CD4-positive, alpha-beta T cell treated with Interferon alpha-2 for 1 hour (primary cell): Measurements from ENCODE around the gene PRKAR2B.
"Not testable (repeated sequence)": the region's sequence is repeated elsewhere in the genome, so short reads cannot be mapped to it uniquely, and the experiment has no call there.

Experiments used
- DNase-seq, 2 donors: peaks; one replicate each; pipeline ENCODE4 v3.0.0-alpha.2; 2020 to 2022

PRKAR2B gene

DNA sequence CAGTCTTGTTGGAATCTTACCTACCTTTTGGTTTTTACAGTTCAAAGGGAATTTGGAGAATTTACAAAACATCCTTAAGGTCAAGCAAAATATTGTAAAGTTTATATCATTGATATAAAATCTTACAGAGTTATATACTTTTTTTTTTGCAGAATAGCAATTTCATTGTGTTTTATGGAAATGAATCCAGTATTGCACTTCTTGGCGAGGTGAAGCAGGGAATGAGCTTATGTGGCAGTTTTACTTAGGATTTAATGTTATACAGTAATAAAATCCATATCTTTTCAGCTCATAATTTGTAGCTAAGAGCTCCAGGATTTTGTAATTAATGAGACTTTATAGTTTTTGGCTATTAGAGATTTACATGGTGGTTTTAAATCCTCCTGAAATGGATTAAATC, 5.0 kb downstream of the PRKAR2B start:
- no peak for DNase-seq

DNA sequence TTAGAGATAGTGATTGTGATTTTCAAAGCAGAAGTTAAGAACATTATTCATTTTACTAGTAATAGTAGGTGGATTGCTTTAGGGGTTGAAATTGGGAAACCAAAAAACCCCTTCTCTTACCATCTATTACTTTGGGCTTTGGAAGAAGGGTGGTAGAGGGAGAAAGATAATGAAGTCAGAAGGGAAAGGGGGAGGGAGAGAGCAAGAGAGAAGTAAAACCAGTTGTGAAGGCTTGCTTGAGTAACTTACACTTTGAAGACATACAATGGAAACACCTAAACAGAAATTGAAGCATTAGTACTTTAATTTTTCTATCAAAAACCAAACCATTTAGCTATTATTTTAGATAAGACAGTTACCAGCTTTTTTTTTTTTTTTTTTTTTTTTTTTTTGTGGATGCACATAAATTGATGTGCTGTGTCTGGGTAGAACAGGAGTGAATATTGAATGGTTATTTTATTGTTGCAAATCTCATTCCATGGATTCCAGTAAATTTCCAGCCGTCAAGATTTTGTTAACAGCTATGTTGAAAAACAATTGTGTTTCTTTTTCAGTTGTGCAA, 5.5 kb downstream of the PRKAR2B start:
- DNase-seq: no peak

DNA sequence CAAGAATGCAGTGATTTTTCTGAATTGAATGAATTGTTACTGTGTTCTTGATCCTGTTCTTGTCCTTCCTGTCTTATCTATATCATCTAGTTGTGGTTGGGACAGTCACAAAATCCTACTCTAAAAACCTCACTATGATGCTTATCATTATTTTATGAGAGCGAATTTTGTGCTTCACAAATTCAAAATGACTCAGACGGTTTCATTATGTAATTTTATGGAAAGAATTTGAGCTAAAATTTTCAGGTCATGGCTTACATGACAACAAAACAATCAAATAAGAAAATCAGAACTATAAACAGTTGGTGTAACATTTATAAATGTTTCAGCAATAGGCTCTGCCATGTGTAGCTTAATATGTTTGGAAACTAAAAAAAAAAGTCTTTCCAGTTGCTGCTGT, 6.9 kb downstream of the PRKAR2B start:
- DNase-seq: no peak

DNA sequence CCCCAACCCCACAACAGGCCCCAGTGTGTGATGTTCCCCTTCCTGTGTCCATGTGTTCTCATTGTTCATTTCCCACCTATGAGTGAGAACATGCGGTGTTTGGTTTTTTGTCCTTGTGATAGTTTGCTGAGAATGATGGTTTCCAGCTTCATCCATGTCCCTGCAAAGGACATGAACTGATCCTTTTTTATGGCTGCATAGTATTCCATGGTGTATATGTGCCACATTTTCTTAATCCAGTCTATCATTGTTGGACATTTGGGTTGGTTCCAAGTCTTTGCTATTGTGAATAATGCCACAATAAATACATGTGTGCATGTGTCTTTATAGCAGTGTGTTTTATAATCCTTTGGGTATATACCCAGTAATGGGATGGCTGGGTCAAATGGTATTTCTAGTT, 10.5 kb downstream of the PRKAR2B start:
- DNase-seq: not testable (repeated sequence)

DNA sequence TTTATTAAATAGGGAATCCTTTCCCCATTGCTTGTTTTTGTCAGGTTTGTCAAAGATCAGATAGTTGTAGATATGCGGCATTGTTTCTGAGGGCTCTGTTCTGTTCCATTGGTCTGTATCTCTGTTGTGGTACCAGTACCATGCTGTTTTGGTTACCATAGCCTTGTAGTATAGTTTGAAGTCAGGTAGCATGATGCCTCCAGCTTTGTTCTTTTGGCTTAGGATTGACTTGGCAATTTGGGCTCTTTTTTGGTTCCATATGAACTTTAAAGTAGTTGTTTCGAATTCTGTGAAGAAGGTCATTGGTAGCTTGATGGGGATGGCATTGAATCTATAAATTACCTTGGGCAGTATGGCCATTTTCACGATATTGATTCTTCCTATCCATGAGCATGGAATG, 11.6 kb downstream of the PRKAR2B start:
- not testable (repeated sequence) for DNase-seq

DNA sequence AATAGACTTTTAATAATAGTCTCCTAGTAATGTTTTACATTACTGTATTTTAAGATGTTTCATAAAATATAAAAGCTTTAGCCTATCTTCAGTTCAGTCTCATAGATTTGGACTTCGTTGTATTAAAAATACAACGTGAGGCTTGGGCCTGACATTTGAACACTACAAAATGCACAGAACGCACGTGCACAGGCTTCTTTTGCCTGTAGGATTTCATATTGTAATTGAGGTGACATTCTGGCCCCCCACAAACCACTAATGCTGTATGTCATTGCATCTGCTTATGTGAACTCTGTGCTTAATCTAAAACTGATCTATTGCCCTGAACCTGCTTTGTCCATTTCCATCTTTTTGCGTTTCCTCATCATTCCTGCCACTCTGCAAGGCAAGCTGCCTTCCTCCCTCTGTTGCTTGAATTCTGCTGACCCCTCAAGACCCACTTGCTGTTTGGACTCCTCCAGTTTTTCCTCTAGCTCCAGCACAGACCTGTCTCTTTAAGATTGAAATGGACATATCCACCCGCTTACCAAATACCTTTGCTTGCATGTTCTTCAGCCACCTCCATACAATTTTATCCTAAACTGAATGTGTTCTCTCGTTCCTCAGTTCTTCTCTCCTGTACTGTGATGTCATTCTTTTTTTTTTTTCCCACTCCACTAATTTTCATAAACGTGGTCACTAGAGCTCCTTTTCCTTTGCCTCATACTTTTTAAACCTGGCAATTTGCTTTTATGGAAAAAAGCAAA, 12.4 kb downstream of the PRKAR2B start:
- no peak for DNase-seq

DNA sequence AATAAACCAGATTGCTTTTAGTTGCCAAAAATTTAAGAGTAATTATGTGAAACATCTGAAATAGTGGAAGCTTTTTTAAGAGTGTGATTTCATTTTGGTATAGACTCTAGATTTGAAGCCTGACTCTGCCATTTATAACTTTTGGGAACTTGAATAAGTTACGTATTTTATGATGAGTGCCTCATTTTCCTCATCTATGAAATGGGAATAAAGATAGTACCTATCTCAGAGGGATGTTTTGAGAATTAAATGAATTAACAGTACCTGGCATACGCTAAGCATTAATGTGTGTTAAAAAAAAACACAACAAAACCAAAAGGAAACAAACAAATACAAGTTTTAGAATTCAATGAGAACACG, 12.9 kb downstream of the PRKAR2B start:
- DNase-seq: no peak

DNA sequence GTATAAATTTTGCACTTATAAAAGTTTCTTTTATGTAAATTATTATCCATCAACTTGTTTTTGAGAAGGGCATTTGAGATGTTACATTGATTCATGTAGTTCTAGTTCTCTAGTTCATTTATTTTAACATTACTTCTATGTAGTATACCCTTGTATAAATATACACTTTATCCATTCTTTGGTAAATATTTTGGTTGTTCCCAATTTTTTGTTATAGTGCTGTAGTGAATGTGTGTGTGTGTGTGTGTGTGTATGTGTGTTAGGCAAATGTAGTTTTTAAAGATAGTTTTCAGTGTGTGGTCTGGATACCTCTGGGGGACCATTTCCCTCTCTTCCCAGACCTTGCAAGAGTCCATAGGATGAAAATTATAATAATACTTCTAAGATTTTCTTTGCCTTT, 15.0 kb downstream of the PRKAR2B start:
- no peak for DNase-seq

DNA sequence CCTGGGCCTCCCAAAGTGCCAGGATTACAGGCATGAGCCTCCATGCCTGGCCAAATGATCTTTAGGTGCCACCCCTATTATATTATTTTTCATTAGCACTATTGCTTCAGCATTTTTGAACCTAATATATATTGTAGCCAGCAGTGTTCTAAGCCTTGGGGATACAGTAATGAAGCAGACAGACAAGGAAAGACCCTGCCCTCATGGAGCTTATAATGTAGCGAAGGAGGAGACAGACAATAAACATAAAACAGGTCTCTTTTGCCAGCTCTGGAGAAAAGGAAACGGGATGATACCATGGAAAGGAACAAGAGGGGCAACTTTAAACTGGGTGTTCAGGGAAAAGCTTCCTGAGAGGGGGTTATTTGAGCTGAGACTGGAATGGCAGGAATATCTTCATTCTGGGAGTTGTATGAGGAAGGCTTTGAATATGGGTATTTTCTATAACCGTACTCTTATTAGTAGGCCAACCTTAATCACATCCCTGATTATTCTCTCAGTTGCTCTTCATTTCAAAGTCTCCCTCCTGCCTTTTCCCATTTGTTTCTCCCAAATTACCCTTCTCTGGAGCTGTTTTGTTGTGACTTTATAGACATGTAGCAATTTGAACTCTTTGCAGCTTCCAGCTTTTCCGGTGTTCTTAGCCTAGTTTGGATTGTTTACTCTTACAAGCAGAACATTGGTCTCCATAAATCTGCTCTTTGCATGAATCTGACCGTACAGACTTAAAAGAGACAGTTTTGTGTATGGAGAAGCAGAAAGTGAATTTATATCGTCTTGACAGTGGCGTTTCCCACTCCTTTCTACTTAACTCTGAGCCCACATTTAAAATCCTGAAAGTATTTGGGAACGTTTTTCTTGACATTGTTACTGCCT, 19.0 kb downstream of the PRKAR2B start:
- DNase-seq: no peak

DNA sequence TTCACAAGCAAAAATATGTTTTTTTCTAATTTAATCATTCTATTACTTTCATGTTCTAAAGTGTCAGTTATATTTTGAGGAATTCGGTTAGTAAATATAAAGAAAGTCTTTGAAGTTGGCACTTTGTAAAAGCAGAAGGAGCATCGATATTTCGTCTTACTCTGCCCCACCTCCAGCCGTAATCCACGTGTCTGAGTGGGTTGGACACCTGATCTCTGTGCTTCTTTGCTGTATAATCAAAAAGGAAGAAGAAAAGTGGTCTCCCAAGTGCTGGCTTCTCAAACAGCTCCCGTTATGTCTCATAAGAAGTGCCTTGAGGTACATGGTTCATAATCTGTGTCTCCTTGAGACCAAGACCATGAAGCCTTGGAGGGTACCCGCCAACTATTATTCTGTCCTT, 19.8 kb downstream of the PRKAR2B start:
- no peak for DNase-seq

DNA sequence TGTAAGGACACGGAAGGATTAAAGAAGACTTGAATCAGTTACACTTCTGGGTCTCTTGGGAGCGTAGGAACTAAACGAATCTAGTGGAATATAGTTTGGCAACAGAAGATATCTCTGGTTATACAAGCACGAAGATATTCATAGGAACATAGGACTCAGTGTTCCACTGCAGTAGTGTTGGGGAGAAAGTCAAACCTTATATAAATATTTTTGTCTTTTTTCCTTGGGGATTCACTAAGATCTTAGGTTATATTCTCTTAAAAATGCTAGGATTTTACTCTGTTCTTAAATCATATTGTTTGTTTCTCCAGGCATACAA, 21.4 kb downstream of the PRKAR2B start:
- DNase-seq: no peak

DNA sequence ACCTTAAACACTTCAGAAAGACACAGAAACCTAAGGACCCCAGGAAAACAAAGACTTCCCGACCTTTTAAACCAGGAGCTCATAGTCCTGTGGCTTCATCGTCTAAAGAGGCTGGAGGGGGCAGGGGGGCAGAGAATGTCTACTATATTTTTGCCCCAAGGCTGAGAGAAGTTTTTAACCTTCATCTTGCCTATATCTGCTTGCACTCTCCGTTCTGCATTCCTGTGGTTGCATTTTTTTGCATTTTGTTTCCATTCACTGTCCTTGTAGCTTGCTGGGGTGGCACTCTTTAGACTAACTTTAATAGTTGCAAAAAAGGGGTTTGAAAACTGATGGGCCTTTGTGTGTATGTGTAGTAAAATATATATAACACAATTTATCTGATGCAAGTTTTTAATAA, 23.7 kb downstream of the PRKAR2B start:
- DNase-seq: no peak

DNA sequence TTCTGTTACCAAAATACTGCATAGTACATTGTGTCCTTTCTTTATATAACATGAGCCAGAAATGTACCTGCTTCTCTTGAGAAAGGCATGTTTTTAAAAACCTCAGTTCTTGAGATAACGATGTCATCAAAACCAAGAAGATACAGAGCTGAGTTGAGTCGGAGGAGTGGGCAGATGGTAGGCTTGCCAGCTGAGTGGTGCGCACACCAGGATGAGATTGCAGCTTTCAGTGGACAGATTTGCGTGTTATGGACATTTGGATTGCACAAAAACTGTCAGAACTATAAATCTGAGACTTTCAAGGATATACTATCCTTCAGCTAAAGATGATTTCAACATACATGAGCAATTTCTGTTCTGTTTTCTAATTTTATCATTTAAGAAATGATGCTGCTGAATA, 25.0 kb downstream of the PRKAR2B start:
- no peak for DNase-seq

DNA sequence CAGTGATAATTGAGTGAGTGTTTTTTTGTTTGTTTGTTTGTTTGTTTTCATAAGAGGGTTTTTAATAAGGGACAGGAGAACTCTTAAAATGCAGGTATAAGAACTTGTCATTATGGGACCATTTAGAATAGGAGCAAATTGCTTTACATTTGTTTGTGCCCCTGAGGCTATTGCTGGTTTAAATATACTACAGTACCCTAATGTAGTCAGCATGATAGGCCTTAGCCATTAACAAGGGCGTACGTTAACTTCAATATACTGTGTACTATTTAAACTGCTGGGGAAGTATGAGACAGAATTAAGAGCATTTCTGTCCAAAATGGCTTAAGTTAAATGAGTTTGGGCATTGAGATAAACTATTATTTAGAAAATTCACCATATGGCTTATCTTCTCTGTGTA, 26.2 kb downstream of the PRKAR2B start:
- DNase-seq: no peak

DNA sequence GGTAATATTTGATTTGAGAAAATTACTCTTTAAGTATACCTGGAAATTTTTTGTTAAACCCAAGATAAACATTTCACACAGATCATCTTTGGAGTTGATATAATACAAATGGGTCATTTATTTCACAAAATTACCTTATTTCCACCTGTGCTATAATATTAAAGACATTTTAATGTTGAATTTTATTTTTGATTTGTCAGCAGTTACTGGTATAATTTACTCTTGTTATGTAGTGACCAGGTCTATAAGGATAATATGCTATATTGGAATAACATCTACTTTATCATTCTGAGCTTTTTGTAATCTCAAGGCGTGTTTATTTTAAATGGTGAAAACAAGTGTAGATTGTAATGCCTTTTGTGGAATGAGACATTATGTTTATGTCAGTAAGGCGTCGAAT, 26.6 kb downstream of the PRKAR2B start:
- DNase-seq: no peak

DNA sequence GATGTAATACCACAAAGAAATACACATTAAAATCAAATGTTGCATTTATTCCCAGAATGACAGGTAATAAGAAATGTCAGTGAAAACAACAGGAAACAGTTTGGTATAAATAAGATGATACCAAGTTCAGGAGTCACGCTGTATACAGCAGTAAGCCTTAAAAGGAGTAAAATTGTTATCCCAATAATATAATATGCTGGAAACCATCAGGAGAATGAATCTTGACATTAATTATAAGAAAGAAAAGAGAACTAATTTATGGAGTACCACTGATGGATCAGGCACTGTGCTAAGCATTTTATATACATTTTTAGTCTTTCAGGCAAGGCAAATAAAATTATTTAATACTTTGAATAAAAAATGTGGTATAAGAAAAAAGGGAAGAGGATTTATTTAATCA, 27.6 kb downstream of the PRKAR2B start:
- no peak for DNase-seq

DNA sequence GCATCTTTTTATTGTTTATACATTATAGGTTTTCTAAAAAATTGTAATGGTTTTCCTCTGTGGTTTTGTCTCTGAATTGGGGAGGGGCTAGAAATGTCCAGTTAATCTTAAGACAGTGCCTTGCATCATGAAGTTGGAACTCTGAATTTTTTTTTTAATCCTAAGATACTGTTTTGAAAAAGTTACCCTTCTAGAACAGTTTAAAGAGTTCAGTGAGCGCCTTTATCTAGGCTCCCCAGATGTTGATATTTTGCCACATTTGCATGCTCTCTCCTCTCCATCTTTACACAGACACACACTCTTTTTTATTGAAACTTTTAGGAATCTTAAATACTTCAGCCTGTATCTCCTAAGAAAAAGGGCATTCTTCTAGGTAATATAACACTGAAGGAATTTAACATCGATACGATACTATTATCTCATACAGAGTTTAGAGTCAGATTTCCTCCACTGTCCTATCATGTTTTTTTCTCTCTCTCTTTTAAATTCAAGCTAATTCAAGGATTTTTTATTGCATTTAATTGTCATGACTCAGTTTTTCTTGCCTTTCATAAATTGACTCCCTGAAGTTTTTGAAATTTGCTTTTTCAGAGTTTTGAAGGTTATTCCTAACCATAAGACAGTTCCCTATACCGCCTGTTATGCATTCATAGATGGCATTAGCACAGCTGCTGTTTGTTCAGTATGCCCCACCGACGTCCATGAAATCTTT, 31.5 kb downstream of the PRKAR2B start:
- DNase-seq: no peak

DNA sequence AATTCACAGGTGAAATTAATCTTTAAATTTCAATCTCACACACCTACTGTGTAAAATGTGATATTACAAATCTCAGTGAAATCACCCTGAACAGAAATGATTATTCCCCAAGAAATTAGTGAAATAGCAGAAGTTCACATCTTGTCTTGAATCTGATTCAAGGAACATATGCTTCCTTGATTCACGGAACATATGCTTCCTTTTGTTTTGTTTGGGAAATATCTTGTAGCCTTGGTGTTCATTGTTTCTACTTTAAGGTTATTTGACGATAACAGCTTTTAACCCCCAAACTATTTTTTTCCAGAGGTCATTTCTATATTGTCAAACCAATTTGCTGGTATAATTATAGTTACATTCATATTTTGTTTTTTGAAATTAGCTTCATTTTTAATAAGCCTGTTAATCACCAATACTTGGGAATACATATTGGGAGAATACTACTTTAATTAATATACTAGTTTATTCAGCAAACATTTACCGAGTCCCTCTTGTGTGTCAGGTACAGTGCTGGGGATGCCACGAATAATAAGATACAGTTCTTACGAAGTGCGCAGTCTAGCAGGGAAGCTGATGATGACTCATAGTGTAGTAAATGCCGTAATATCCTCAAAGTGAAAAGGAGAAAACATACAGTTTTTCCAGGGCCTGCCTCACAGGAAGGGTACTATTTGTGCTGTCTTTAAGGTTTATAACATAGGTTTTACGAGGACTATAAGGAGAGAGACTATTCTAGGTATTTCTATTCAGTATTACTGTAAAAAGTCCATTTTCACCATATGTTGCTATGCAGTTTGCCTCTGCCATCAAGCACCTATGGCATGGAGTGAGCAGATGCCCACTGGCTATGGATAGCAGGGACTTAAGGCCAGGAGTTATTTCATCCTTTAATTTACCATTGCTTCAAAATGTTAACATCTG, 32.5 kb downstream of the PRKAR2B start:
- no peak for DNase-seq

DNA sequence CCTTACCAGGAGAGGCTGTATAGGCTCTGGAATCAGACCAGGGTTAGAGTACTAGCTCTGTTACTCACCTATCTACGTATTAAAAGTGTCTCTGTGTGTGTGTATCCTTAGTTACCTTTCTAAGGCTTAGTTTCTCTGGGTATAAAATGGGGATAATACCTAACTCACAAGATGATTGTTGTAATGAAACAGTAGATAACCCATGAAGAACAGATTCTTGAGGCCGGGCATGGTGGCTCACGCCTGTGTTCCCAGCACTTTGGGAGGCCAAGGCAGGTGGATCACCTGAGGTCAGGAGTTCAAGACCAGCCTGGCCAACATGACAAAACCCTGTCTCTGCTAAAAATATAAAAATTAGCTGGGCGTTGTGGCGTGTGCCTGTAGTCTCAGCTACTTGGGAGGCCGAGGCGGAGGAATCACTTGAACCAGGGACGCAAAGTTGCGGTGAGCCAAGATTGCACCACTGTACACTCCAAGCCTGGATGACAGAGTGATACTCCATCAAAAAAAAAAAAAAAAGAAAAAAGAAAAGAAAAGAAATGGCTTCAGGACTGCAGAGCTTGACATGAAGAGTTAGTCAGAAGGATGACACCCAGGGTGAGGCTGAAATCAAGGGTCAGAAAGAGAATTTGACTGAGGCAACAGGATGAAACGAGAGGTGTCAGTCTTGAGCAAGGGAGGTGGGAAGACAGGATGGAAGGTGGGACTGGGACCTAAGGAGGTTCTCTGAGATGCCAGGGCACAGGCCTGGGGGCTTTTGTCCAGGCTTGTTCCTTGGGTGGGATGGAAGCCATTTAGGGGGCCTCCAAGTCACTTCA, 33.4 kb downstream of the PRKAR2B start:
- no peak for DNase-seq

DNA sequence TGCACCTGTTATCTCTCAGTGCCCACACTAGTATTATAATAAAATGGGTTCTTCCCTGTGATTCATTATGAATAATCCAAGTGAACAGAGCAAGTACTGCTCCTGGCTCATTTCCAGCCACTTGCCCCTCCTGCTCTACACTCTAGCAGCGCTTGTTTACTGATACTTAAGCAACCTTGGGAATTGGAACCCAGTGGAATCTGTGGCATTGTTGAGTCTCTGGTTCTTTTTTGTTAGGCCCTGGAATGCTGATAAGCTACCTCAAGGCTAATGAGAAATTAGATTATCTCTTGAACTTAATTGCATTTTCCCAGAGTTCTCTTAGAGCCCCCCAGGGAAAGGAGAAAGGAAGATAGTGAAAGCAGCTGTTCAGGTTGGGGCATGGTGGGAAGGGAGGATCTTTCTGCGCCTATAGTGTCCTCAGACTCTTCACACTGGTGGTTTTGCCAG, 34.0 kb downstream of the PRKAR2B start:
- no peak for DNase-seq

DNA sequence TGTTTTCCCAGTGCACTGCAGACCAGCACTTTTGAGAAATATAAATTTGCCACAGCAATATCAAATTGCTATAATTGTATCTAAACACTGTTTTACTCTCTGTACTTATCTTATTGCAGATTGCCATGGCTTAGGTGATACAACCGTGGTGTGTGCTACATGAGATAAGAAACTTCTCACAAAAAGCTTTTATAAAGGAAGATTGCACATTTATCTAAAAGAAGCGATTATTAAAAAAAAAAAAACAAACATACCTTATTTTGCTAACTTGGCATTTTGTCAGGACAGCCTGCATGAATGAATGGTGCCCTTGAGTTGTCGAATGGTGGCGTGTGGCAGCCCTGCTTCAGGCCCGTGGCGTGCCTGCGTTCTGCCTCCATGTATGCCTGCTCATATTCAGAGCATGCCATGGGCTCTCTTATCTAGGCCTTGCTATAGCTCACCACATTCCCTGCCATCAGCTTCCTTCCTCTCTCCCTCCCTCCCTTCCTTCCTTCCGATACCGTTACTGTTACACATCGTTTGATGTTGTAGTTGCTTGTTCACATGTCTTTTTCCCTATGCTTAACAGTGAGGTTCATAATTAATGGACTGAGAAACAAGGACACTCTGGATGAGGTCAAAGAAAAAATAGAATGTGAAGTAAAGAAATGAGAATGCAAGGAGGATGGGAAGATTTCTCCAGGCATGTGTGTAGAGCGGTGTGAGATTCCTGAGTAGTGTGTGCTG, 34.9 kb downstream of the PRKAR2B start:
- DNase-seq: no peak
